ENCODE results near the gene PGAP6. TPM values are rescaled to one million over a fixed set of nuclear protein-coding genes. Genes with fewer than 3 reads are reported as not detected.

The PGAP6 gene
- total RNA-seq, 1 experiment from 2014 or later, result 85.5 TPM

DNA sequence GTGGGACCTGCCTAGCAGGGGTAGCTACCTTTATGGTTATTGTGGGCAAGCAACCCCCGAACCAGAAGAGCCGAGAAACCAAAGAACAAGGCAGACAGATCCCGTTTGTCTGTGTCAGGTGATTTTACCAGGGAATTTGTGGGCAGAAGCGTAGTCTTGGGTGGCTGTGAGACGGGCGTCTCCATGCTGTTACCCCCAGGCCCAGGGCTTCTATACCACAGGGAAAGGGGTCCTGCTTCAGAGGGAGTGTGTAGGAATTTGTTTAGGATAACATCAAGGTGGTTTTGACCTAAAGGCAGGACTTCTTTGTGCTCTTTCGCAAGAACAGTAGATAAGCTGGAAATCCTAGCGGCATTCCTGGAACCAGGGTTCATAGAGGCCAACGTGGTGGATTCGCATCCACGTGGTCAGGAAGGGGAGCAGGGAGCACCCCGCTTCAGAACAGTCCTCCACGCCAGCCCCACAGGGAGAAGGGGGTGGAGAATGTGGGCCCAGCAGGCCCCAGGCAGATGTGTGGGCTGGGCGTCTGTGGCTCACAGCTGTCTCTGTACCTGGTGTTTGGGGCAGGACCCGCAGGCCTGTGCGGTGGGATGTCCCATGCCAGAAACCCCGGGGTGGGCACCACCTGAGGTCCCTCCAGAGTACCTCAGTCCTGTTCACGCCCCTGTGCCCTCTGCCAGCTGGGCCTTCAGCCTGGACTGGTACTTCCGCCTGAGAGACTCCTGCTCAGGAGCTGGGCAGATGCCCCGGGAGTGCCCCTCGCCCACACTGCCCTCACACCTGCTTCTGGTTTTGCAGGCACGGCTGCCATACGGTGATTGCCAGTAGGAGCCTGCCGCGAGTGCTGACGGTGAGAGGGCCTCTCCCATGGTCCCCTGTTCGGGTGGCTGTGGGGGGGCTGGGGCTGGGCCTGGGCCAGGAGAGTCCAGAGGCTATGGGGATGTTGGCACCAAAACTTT lies 24.0 kb upstream of the PGAP6 start:
- CTCF ChIA-PET, result no interaction called here
- no peaks in the 10 kb centered on the region; the same call in 1 of the 2 replicates for H3K36me3 ChIP-seq (ENCODE audit: control insufficient read depth, insufficient read depth, low read length)
- peak; percentile 60 to 66 for DNase-seq
- no peaks in the 10 kb centered on the region for H3K27me3 Mint-ChIP-seq (ENCODE audit: insufficient read depth, unreplicated experiment)
- H3K4me1 Mint-ChIP-seq (ENCODE audit: low read depth, unreplicated experiment), result peaks cover 7% of the 10 kb centered on the region
- peaks cover 31% of the 10 kb centered on the region for H3K36me3 Mint-ChIP-seq (ENCODE audit: insufficient read depth, unreplicated experiment)
- no peak overlapping the region for H3K4me3 ChIP-seq (ENCODE audit: low read depth, low read length)
- POLR2A ChIA-PET, result interaction anchor here (0.6 kb wide), 1 partner anchor 49 kb away, joined by 3 read pairs; no protein-coding TSS in a partner anchor
- H3K4me3 Mint-ChIP-seq (ENCODE audit: unreplicated experiment), result peak overlapping the region; percentile 50
- BruUV-seq (replicated peaks), result no TSS peak
- H3K9me3 ChIP-seq, result no peaks in the 10 kb centered on the region
- H3K4me1 ChIP-seq, result peaks cover 30% of the 10 kb centered on the region
- H3K27ac Mint-ChIP-seq (ENCODE audit: unreplicated experiment), result peak overlapping the region; percentile 75
- intact Hi-C loops (cut with micrococcal nuclease; ENCODE audit: unreplicated experiment), result no loop called here
- H3K27me3 ChIP-seq (replicated peaks; ENCODE audit: control insufficient read depth, insufficient read depth, low read length), result no peaks in the 10 kb centered on the region
- no peaks in the 10 kb centered on the region for H3K9me3 Mint-ChIP-seq (ENCODE audit: unreplicated experiment)
- no peak for TF ChIP-seq CTCF (IDR thresholded peaks at IDR 0.05; ENCODE audit: insufficient read depth in 1 of 2, low read depth in 1 of 2, low read length in 1 of 2, severe bottlenecking in 1 of 2, unreplicated experiment in 1 of 2)

GRCh38 chr16:404971-405486 lies 23.3 kb upstream of the PGAP6 start:
- POLR2A ChIA-PET, result interaction anchor here (0.6 kb wide), 1 partner anchor 50 kb away, joined by 3 read pairs; no protein-coding TSS in a partner anchor
- Mint-ChIP-seq H3K9me3 (ENCODE audit: unreplicated experiment) (no peaks in the 10 kb centered on the region), H3K4me1 (ENCODE audit: low read depth, unreplicated experiment) (peaks cover 7% of the 10 kb centered on the region), H3K4me3 (ENCODE audit: unreplicated experiment) (peak overlapping the region; percentile 50), H3K27ac (ENCODE audit: unreplicated experiment) (peak overlapping the region; percentile 75), H3K27me3 (ENCODE audit: insufficient read depth, unreplicated experiment) (no peaks in the 10 kb centered on the region), H3K36me3 (ENCODE audit: insufficient read depth, unreplicated experiment) (peaks cover 30% of the 10 kb centered on the region)
- no peak for TF ChIP-seq CTCF (IDR thresholded peaks at IDR 0.05; ENCODE audit: insufficient read depth in 1 of 2, low read depth in 1 of 2, low read length in 1 of 2, severe bottlenecking in 1 of 2, unreplicated experiment in 1 of 2)
- H3K9me3 ChIP-seq, result no peaks in the 10 kb centered on the region
- H3K4me1 ChIP-seq, result peaks cover 30% of the 10 kb centered on the region
- H3K4me3 ChIP-seq (ENCODE audit: low read depth, low read length), result no peak overlapping the region
- intact Hi-C loops (cut with micrococcal nuclease; ENCODE audit: unreplicated experiment), result no loop called here
- peaks cover 2% of the 10 kb centered on the region; the same call in 1 of the 2 replicates for H3K36me3 ChIP-seq (ENCODE audit: control insufficient read depth, insufficient read depth, low read length)
- H3K27me3 ChIP-seq (replicated peaks; ENCODE audit: control insufficient read depth, insufficient read depth, low read length), result no peaks in the 10 kb centered on the region
- no peak for DNase-seq
- CTCF ChIA-PET, result no interaction called here
- no TSS peak for BruUV-seq (replicated peaks)
